Neural cell (in vitro differentiated cells): ENCODE results near the gene INSYN2B. TPM values are rescaled to one million over a fixed set of nuclear protein-coding genes. Genes with fewer than 3 reads are reported as not detected.

Experiments
- H2AFZ ChIP-seq: fragments of 200-600, 300-800 bp; sonication (generic), shearing (Covaris generic); 2 replicates; pipeline ENCODE4 v1.6.0; 2014; ENCODE audit warnings: low read depth, mild to moderate bottlenecking, antibody characterized with exemption, low read length, moderate library complexity
- H3F3A ChIP-seq: fragments of 200-600 bp; shearing (Covaris generic); 2 replicates; pipeline ENCODE4 v1.6.1; 2016; ENCODE audit warnings: mild to moderate bottlenecking, moderate library complexity, mixed read lengths, antibody characterized with exemption, low read length; ENCODE audit not compliant: insufficient read depth, poor library complexity, severe bottlenecking
- H3K27ac ChIP-seq: fragments of 200-600, 300-800 bp; sonication (generic), shearing (Covaris generic); 2 replicates; pipeline ENCODE4 v1.5.1; 2014; ENCODE audit warnings: mild to moderate bottlenecking, low read length, moderate library complexity
- H3K27me3 ChIP-seq: fragments of 300-800, 200-600 bp; sonication (generic), shearing (Covaris generic); 2 replicates; pipeline ENCODE4 v1.6.0; 2014; ENCODE audit warnings: mild to moderate bottlenecking, low read depth, low read length, moderate library complexity; ENCODE audit not compliant: insufficient read depth
- H3K36me3 ChIP-seq: fragments of 300-800, 200-600 bp; sonication (generic), shearing (Covaris generic); 2 replicates; pipeline ENCODE4 v1.5.1; 2014; ENCODE audit warnings: mild to moderate bottlenecking, antibody characterized with exemption, low read length, moderate library complexity; ENCODE audit not compliant: insufficient read depth
- H3K4me2 ChIP-seq: fragments of 300-800, 200-600 bp; sonication (generic), shearing (Covaris generic); 2 replicates; pipeline ENCODE4 v1.6.0; 2014; ENCODE audit warnings: mild to moderate bottlenecking, low read length
- H3K4me3 ChIP-seq: fragments of 300-800, 200-600 bp; sonication (generic), shearing (Covaris generic); 2 replicates; pipeline ENCODE4 v1.5.1; 2014; ENCODE audit warnings: mild to moderate bottlenecking, low read length, moderate library complexity
- H3K79me2 ChIP-seq: fragments of 200-600 bp; shearing (Covaris generic); replicated peaks from 2 replicates; pipeline ENCODE4 v1.6.0; 2014; ENCODE audit warnings: mild to moderate bottlenecking, low read length, moderate library complexity; ENCODE audit not compliant: insufficient read depth
- H3K9ac ChIP-seq: fragments of 300-800, 200-600 bp; sonication (generic), shearing (Covaris generic); 2 replicates; pipeline ENCODE4 v1.6.1; 2016; ENCODE audit warnings: mild to moderate bottlenecking, low read length, mixed read lengths
- H3K9me2 ChIP-seq: fragments of 200-600 bp; shearing (Covaris generic); 2 replicates; pipeline ENCODE4 v1.6.1; 2016; ENCODE audit warnings: mild to moderate bottlenecking, low read length, mixed read lengths; ENCODE audit not compliant: insufficient read depth
- H3K9me3 ChIP-seq: fragments of 200-600, 300-800 bp; sonication (generic), shearing (Covaris generic); 2 replicates; pipeline ENCODE4 v1.6.1; 2016; ENCODE audit warnings: mild to moderate bottlenecking, mixed run types, low read length, moderate library complexity, mixed read lengths
- H4K20me1 ChIP-seq: fragments of 200-600 bp; shearing (Covaris generic); 2 replicates; pipeline ENCODE4 v1.6.1; 2016; ENCODE audit warnings: mild to moderate bottlenecking, mixed run types; ENCODE audit not compliant: insufficient read depth
- EP300 ChIP-seq: fragments of 450-650 bp; conservative IDR thresholded peaks from 2 replicates; pipeline ENCODE4 v1.6.1; 2014; ENCODE audit warnings: antibody characterized with exemption, mild to moderate bottlenecking, moderate library complexity; ENCODE audit not compliant: poor library complexity, severe bottlenecking
- EZH2 ChIP-seq: fragments of 200-600, 300-800 bp; shearing (Covaris generic), sonication (generic); IDR thresholded peaks from 2 replicates; pipeline ENCODE4 v1.6.1; 2014; ENCODE audit warnings: antibody characterized with exemption, low read length, borderline replicate concordance, mild to moderate bottlenecking; ENCODE audit not compliant: insufficient read depth, poor library complexity, severe bottlenecking
- MXI1 ChIP-seq: fragments of 450-650 bp; conservative IDR thresholded peaks from 2 replicates; pipeline ENCODE4 v1.6.1; 2014; ENCODE audit warnings: antibody characterized with exemption, mild to moderate bottlenecking; ENCODE audit not compliant: poor library complexity, severe bottlenecking
- POLR2AphosphoS5 ChIP-seq: IDR thresholded peaks from 2 replicates; pipeline ENCODE4 v1.6.1; 2012
- RAD21 ChIP-seq: fragments of 450-650 bp; conservative IDR thresholded peaks from 2 replicates; pipeline ENCODE4 v1.6.1; 2014; ENCODE audit warnings: antibody characterized with exemption, mild to moderate bottlenecking, moderate library complexity
- SMC3 ChIP-seq: fragments of 450-650 bp; conservative IDR thresholded peaks from 2 replicates; pipeline ENCODE4 v1.6.1; 2014; ENCODE audit warnings: antibody characterized with exemption, mild to moderate bottlenecking, moderate library complexity; ENCODE audit not compliant: poor library complexity
- TAF1 ChIP-seq: IDR thresholded peaks from 2 replicates; pipeline ENCODE4 v1.6.1; 2012; ENCODE audit warnings: low read depth
- polyA plus RNA-seq: library from polyadenylated mRNA; depleted of rRNA; stranded (reverse); fragments of >200 nt; gene quantifications from 2 replicates; pipeline ENCODE4 v1.2.3, GENCODE V29; 2014
- TF ChIP-seq, protein P1 (sequence below): IDR thresholded peaks from 2 replicates; pipeline ENCODE4 v1.6.1; 2012; ENCODE audit warnings: borderline replicate concordance
- TF ChIP-seq, protein P2 (sequence below): fragments of 450-650 bp; IDR thresholded peaks from 2 replicates; pipeline ENCODE4 v1.5.1; 2014; ENCODE audit warnings: antibody characterized with exemption, mild to moderate bottlenecking, moderate library complexity; ENCODE audit not compliant: poor library complexity, severe bottlenecking

INSYN2B gene
- polyA plus RNA-seq, 1 donor from 2014 or later: 0.37 TPM

DNA sequence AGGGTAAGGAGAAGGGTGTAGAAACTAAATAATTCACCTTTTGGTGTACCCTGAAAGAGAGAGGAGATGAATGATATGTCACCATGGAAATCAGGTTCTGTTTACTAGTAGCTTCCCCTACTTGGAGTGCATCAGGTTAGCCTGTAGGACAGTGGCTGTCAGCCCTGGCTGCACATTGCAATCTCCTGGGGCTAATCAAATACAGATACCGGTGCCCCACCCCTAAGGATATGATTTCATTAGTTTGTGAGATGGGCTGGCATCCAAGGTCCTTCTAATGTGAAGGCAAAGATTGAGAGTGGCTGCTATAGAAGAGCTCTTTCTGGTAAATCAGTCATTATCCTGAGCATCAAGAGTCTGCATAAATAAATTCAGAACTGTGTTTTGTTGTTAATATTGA is 47.2 kb downstream of the INSYN2B start:
- H3K4me3 ChIP-seq: no peak overlapping the region
- H3K79me2 ChIP-seq: no peaks in the 10 kb centered on the region
- no peaks in the 10 kb centered on the region for H3K9me2 ChIP-seq
- no peak overlapping the region for H2AFZ ChIP-seq
- no peaks in the 10 kb centered on the region for H4K20me1 ChIP-seq
- no peaks in the 10 kb centered on the region for H3F3A ChIP-seq
- no peak overlapping the region for H3K9ac ChIP-seq
- TF ChIP-seq MXI1 (no peak), EZH2 (no peak), RAD21 (no peak), SMC3 (no peak), EP300 (no peak), POLR2AphosphoS5 (no peak), TAF1 (no peak)
- TF ChIP-seq, protein P1, sequence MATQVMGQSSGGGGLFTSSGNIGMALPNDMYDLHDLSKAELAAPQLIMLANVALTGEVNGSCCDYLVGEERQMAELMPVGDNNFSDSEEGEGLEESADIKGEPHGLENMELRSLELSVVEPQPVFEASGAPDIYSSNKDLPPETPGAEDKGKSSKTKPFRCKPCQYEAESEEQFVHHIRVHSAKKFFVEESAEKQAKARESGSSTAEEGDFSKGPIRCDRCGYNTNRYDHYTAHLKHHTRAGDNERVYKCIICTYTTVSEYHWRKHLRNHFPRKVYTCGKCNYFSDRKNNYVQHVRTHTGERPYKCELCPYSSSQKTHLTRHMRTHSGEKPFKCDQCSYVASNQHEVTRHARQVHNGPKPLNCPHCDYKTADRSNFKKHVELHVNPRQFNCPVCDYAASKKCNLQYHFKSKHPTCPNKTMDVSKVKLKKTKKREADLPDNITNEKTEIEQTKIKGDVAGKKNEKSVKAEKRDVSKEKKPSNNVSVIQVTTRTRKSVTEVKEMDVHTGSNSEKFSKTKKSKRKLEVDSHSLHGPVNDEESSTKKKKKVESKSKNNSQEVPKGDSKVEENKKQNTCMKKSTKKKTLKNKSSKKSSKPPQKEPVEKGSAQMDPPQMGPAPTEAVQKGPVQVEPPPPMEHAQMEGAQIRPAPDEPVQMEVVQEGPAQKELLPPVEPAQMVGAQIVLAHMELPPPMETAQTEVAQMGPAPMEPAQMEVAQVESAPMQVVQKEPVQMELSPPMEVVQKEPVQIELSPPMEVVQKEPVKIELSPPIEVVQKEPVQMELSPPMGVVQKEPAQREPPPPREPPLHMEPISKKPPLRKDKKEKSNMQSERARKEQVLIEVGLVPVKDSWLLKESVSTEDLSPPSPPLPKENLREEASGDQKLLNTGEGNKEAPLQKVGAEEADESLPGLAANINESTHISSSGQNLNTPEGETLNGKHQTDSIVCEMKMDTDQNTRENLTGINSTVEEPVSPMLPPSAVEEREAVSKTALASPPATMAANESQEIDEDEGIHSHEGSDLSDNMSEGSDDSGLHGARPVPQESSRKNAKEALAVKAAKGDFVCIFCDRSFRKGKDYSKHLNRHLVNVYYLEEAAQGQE: no peak
- TF ChIP-seq, protein P2, sequence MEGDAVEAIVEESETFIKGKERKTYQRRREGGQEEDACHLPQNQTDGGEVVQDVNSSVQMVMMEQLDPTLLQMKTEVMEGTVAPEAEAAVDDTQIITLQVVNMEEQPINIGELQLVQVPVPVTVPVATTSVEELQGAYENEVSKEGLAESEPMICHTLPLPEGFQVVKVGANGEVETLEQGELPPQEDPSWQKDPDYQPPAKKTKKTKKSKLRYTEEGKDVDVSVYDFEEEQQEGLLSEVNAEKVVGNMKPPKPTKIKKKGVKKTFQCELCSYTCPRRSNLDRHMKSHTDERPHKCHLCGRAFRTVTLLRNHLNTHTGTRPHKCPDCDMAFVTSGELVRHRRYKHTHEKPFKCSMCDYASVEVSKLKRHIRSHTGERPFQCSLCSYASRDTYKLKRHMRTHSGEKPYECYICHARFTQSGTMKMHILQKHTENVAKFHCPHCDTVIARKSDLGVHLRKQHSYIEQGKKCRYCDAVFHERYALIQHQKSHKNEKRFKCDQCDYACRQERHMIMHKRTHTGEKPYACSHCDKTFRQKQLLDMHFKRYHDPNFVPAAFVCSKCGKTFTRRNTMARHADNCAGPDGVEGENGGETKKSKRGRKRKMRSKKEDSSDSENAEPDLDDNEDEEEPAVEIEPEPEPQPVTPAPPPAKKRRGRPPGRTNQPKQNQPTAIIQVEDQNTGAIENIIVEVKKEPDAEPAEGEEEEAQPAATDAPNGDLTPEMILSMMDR: no peak
- H3K4me2 ChIP-seq: no peak overlapping the region
- no peaks in the 10 kb centered on the region for H3K27me3 ChIP-seq
- no peaks in the 10 kb centered on the region for H3K36me3 ChIP-seq
- no peak overlapping the region for H3K27ac ChIP-seq
- no peaks in the 10 kb centered on the region for H3K9me3 ChIP-seq

DNA sequence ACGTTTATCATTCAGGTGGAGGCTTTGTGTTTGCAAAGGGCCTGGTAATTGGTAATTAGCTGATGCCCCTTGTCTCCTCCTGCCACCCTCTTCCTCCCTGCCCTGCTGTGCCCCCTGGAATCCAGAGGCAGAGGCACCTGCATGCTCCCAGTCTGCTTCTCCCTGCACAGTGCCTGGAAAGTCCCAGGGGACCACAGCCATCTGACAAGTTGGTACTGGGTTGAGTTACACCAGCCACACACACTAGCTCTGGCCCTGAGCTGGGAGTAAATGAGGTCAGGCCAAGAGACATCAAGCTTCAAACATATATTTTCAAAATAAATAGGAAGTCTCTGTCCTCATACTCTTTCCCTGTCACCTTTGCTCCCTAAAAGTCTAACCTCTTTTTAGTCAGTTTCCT is 56.3 kb downstream of the INSYN2B start:
- H3K9me2 ChIP-seq: no peaks in the 10 kb centered on the region
- H3K27me3 ChIP-seq: no peaks in the 10 kb centered on the region
- H3K9me3 ChIP-seq: no peaks in the 10 kb centered on the region
- TF ChIP-seq RAD21 (no peak), SMC3 (no peak), MXI1 (no peak)
- no peaks in the 10 kb centered on the region for H3K36me3 ChIP-seq
- H3K9ac ChIP-seq: no peak overlapping the region
- H3K4me2 ChIP-seq: no peak overlapping the region
- no peak overlapping the region for H3K27ac ChIP-seq
- no peak overlapping the region for H2AFZ ChIP-seq
- H4K20me1 ChIP-seq: no peaks in the 10 kb centered on the region
- H3F3A ChIP-seq: peaks cover 5% of the 10 kb centered on the region
- H3K4me3 ChIP-seq: no peak overlapping the region
- no peaks in the 10 kb centered on the region for H3K79me2 ChIP-seq

DNA sequence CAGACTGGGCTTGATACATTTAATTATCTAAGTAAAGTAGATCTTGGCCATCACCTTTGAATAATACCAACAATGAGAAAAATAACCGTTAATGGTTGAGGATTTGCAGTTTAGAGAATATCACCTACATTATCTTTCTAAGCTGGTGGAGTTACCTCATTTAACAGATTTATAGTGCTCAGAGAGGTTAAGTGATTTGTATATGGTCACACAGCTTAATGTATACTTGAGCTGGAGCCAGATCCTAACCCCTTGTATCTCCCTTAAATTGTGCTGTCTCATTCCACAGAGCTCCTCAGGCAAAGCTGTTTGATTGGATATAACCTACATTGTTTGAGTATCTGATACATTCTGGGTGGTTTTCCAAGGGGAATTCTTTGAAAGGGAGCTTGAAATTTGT is 57.8 kb downstream of the INSYN2B start:
- H3K36me3 ChIP-seq: no peaks in the 10 kb centered on the region
- no peaks in the 10 kb centered on the region for H3K27me3 ChIP-seq
- no peaks in the 10 kb centered on the region for H3K79me2 ChIP-seq
- H2AFZ ChIP-seq: no peak overlapping the region
- no peaks in the 10 kb centered on the region for H3K9me3 ChIP-seq
- TF ChIP-seq TAF1: no peak
- no peak for TF ChIP-seq EZH2
- no peak for TF ChIP-seq SMC3
- no peak for TF ChIP-seq MXI1
- TF ChIP-seq, protein P2: no peak
- TF ChIP-seq POLR2AphosphoS5: no peak
- TF ChIP-seq RAD21: no peak
- TF ChIP-seq EP300: no peak
- TF ChIP-seq, protein P1: no peak
- H4K20me1 ChIP-seq: no peaks in the 10 kb centered on the region
- no peak overlapping the region for H3K4me3 ChIP-seq
- H3K27ac ChIP-seq: no peak overlapping the region
- H3K4me2 ChIP-seq: no peak overlapping the region
- H3F3A ChIP-seq: peaks cover 5% of the 10 kb centered on the region
- H3K9me2 ChIP-seq: no peaks in the 10 kb centered on the region
- H3K9ac ChIP-seq: no peak overlapping the region
